Right atrium auricular region (tissue), 2 donors: ENCODE results near the gene MT1E. TPM values are rescaled to one million over a fixed set of nuclear protein-coding genes. Genes with fewer than 3 reads are reported as not detected.

Experiments used
- DNase-seq: peaks from one replicate; pipeline ENCODE4 v3.0.0-alpha.2; 2019; ENCODE audit warnings: low spot score
- H3K27ac ChIP-seq, 2 donors: fragments of 200-600 bp; sonication (generic); 1 replicate in 1 of 2; 2 replicates in 1 of 2; pipeline ENCODE4 v1.5.1; 2016 to 2019
- H3K27me3 ChIP-seq, 2 donors: fragments of 200-600 bp; sonication (generic); one replicate each; pipeline versions ENCODE4 v1.5.1 to v1.6.0; 2017 to 2019
- H3K36me3 ChIP-seq: fragments of 200-600 bp; sonication (generic); one replicate; pipeline ENCODE4 v1.5.1; 2016
- H3K4me1 ChIP-seq, 2 donors: fragments of 200-600 bp; sonication (generic); one replicate each; pipeline versions ENCODE4 v1.5.1 to v1.6.0; 2017 to 2019
- H3K4me3 ChIP-seq, 2 donors: fragments of 200-600 bp; sonication (generic); 1 replicate in 1 of 2; 2 replicates in 1 of 2; pipeline ENCODE4 v1.5.1; 2017 to 2019; ENCODE audit warnings: mild to moderate bottlenecking in 1 of 2, moderate library complexity in 1 of 2
- H3K9me3 ChIP-seq, 2 donors: fragments of 200-600 bp; sonication (generic); one replicate each; pipeline ENCODE4 v1.5.1; 2019
- total RNA-seq, 2 donors: library from RNA; depleted of rRNA; stranded (reverse); fragments of >200 nt; gene quantifications; one replicate each; pipeline ENCODE4 v1.1.0, GENCODE V29; 2016
- TF ChIP-seq, protein P1 (sequence below), 2 donors: fragments of 200-600 bp; sonication (generic); IDR thresholded peaks; one replicate each; pipeline ENCODE4 v1.5.1; 2019; ENCODE audit warnings: antibody characterized with exemption in 2 of 2

MT1E gene
- total RNA-seq, 2 donors from 2014 or later: 129 to 210 TPM

DNA sequence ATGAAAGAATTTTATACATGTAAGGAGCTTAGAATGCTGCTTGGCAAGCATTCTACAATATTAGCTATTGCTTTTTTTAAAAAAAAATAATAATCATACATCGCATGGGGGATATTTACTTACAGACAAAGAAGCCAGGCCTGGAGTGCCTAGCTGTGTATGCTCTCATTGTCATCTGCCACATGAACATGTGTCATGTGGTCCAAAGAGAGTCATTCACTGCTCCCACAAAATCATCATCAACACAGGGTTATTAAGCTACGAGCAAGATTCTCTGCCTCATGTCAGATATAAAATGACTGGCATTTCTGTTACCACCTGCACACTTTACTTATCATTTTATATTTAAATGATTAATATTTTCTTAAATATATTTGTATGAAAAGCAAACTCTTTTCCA is 1.9 kb upstream of the MT1E start:
- no peak overlapping the region for H3K4me3 ChIP-seq
- no peaks in the 10 kb centered on the region for H3K36me3 ChIP-seq
- no peaks in the 10 kb centered on the region for H3K9me3 ChIP-seq
- TF ChIP-seq, protein P1, sequence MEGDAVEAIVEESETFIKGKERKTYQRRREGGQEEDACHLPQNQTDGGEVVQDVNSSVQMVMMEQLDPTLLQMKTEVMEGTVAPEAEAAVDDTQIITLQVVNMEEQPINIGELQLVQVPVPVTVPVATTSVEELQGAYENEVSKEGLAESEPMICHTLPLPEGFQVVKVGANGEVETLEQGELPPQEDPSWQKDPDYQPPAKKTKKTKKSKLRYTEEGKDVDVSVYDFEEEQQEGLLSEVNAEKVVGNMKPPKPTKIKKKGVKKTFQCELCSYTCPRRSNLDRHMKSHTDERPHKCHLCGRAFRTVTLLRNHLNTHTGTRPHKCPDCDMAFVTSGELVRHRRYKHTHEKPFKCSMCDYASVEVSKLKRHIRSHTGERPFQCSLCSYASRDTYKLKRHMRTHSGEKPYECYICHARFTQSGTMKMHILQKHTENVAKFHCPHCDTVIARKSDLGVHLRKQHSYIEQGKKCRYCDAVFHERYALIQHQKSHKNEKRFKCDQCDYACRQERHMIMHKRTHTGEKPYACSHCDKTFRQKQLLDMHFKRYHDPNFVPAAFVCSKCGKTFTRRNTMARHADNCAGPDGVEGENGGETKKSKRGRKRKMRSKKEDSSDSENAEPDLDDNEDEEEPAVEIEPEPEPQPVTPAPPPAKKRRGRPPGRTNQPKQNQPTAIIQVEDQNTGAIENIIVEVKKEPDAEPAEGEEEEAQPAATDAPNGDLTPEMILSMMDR (IDR thresholded peaks at IDR 0.05): no peak
- peaks cover 0 to 37% of the 10 kb centered on the region in 2 donors for H3K4me1 ChIP-seq
- no peak for DNase-seq
- H3K27ac ChIP-seq: no peak overlapping the region
- no peaks in the 10 kb centered on the region for H3K27me3 ChIP-seq

DNA sequence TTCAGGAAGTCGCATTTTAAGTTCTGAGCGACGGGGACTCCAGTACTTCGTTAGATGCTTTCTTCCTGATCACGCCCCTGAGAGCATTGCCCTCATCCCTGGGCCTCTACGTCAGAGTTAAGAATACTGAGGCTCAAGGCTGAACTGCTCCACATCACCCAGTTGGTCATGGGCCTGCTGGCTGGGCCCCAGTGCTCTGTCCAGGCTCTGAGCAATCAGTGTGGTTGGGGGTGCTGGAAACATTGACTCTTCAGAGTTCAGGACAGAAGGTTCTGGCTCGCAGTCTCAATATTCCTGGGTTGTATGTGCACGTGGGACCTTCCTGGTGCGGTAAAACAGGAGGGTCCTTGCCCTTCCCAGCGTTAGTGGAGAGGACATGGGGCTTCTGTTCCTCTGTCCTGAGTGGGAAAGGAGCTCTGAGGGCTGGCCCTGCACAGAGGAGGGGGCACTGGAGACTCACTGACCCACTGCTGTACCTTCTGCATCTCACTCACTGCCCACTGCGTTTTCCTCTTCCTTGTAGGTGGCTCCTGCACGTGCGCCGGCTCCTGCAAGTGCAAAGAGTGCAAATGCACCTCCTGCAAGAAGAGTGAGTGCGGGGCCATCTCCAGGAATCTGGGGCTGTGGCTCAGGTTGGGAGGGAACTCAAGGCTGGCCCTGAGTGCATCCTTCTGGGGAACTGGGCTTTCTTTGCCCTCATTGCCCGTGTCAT is 518 bp downstream of the MT1E start:
- no peaks in the 10 kb centered on the region for H3K9me3 ChIP-seq
- H3K4me3 ChIP-seq: peak overlapping the region; percentile 47 to 70
- H3K4me1 ChIP-seq: peaks cover 0 to 34% of the 10 kb centered on the region in 2 donors
- no peaks in the 10 kb centered on the region for H3K36me3 ChIP-seq
- no peak for DNase-seq
- no peaks in the 10 kb centered on the region for H3K27me3 ChIP-seq
- peak overlapping the region; percentile 96 for H3K27ac ChIP-seq
- TF ChIP-seq, protein P1 (IDR thresholded peaks at IDR 0.05): no peak

DNA sequence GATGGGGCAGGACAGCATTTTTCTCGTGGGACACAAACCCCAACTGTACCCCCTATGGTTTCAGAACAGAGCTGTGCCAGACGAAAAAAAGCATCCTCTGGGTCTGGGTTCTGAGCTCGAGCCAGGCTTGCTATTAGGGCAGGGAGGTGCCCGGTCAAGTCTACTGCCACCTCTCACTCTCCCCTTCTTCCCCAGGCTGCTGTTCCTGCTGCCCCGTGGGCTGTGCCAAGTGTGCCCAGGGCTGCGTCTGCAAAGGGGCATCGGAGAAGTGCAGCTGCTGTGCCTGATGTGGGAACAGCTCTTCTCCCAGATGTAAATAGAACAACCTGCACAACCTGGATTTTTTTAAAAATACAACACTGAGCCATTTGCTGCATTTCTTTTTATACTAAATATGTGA is 1.1 kb downstream of the MT1E start:
- DNase-seq: no peak
- H3K27me3 ChIP-seq: no peaks in the 10 kb centered on the region
- TF ChIP-seq, protein P1 (IDR thresholded peaks at IDR 0.05): no peak
- H3K4me1 ChIP-seq: peaks cover 0 to 36% of the 10 kb centered on the region in 2 donors
- H3K36me3 ChIP-seq: no peaks in the 10 kb centered on the region
- H3K9me3 ChIP-seq: no peaks in the 10 kb centered on the region
- peak overlapping the region; percentile 96 for H3K27ac ChIP-seq
- H3K4me3 ChIP-seq: peak overlapping the region; percentile 47 to 70

DNA sequence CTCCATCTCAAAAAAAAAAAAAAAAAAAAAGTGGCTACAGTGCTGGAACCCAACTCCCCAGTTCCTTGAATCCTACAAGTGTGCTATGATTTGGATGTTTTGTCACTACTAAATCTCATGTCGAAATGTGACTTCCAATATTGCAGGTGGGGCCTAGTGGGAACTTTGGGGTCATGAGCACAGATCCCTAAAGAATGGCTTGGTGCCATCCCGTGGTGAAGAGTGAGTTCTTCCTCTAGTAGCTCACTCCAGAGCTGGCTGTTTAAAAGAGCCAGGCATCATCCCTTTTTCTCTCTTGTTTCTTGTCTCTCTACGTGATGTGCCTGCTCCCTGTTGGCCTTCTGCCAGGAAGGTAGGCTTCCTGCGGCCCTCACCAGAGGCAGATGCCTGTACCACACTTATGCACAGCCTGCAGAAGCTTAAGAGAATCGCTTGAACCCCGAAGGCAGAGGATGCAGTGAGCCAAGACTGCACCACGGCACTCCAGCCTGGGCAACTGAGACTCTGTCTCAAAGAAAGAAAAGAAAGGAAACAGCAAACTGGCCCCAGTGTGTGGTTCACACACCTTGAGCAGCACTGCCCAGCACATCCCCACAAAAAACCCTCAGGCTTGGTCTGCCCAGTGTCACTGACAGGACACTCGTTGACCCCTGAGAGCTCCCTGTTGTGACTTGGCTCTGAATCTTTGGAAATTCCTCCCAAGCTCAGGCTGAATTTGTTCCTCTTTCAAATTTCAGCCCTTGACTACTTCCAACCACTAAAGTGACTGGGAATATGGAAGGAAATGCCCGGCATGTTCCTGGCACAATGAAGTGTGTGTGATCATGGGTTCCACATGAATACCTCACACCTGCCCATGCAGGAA is 3.1 kb downstream of the MT1E start:
- Histone ChIP-seq H3K27me3 (no peaks in the 10 kb centered on the region), H3K4me3 (no peak overlapping the region), H3K27ac (peak overlapping the region; percentile 14 to 46), H3K36me3 (no peaks in the 10 kb centered on the region), H3K4me1 (peaks cover 0 to 40% of the 10 kb centered on the region in 2 donors), H3K9me3 (no peaks in the 10 kb centered on the region)
- DNase-seq: no peak
- TF ChIP-seq, protein P1 (IDR thresholded peaks at IDR 0.05): no peak

DNA sequence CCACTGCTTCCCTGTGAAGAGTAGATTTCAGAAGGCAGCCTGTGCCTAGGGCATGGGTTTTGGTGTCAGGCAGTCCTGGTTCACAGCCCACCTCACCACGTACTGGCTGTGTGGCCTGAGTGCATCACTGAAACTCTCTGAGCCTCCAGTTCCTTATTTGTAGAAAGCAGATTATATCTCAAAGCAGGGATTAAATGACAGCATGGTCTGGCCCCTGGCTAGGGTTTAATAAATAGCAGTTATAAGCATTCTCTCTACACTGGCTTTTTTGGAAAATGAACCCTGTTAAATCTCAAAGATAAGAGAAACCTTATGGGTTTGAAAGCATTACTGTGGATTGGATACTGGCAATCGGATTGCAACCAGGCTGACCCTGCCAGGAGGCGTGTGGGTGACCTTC is 4.0 kb downstream of the MT1E start:
- Histone ChIP-seq H3K4me1 (peaks cover 0 to 40% of the 10 kb centered on the region in 2 donors), H3K9me3 (no peaks in the 10 kb centered on the region), H3K4me3 (no peak overlapping the region), H3K27ac (peak overlapping the region; percentile 14 to 46), H3K36me3 (no peaks in the 10 kb centered on the region), H3K27me3 (no peaks in the 10 kb centered on the region)
- TF ChIP-seq, protein P1 (IDR thresholded peaks at IDR 0.05): no peak
- DNase-seq: no peak
